ENCODE data around the gene OBSL1.

DNA sequence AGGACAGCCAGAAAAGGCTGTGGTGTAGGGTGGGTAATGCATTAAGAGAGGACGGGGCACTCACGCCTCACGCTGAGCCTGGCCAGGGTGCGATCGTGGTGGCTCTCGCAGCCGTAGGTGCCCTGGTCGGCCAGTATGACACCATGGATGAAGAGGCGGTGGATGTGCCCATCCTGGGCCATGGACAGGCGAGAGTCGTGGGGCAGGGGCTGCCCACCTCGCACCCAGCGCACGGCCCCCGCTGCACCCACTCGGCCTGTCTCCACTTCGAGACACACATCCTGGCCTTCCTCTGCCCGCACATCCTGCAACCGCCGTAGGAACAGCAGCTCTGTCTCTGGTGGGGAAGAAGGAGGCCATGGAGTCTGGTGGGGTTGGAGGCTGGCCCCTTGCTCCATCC, 15.4 kb downstream of the OBSL1 start:
- TF ChIP-seq EP300 (IDR thresholded peaks at IDR 0.05) (no peak), CTCF (IDR thresholded peaks at IDR 0.05) (no peak)

Data from ovary (tissue), 3 donors.